Parathyroid adenoma (tissue), 2 donors: ENCODE measurements around the gene WNT16.

Experiments used
- H2AFZ ChIP-seq: fragments of 300-600 bp; sonication (generic); one replicate; pipeline ENCODE4 v1.7.0; 2017; ENCODE audit warnings: antibody characterized with exemption, mild to moderate bottlenecking
- H3K27ac ChIP-seq: fragments of 300-600 bp; sonication (generic); one replicate; pipeline ENCODE4 v1.7.0; 2017
- H3K27me3 ChIP-seq: fragments of 300-600 bp; sonication (generic); one replicate; pipeline ENCODE4 v1.7.0; 2017; ENCODE audit warnings: low read length; ENCODE audit not compliant: control insufficient read depth, insufficient read depth
- H3K36me3 ChIP-seq: fragments of 300-600 bp; sonication (generic); one replicate; pipeline ENCODE4 v1.7.0; 2017; ENCODE audit warnings: low read length; ENCODE audit not compliant: control insufficient read depth, insufficient read depth
- H3K4me1 ChIP-seq: fragments of 300-600 bp; sonication (generic); one replicate; pipeline ENCODE4 v1.7.0; 2017; ENCODE audit warnings: control low read depth
- H3K4me2 ChIP-seq: fragments of 300-600 bp; sonication (generic); one replicate; pipeline ENCODE4 v1.7.0; 2017; ENCODE audit warnings: low read length
- H3K4me3 ChIP-seq: fragments of 300-600 bp; sonication (generic); one replicate; pipeline ENCODE4 v1.7.0; 2017; ENCODE audit warnings: low read depth, low read length
- H3K79me2 ChIP-seq: fragments of 300-600 bp; sonication (generic); one replicate; pipeline ENCODE4 v1.7.0; 2017; ENCODE audit warnings: control low read depth
- H3K9ac ChIP-seq: fragments of 300-600 bp; sonication (generic); one replicate; pipeline ENCODE4 v1.7.0; 2017; ENCODE audit warnings: mild to moderate bottlenecking
- H3K9me3 ChIP-seq: fragments of 300-600 bp; sonication (generic); one replicate; pipeline ENCODE4 v1.7.0; 2017; ENCODE audit warnings: low read length; ENCODE audit not compliant: control insufficient read depth
- CTCF ChIP-seq: fragments of 300-600 bp; sonication (generic); IDR thresholded peaks from one replicate; pipeline ENCODE4 v1.7.0; 2017; ENCODE audit warnings: antibody characterized with exemption, mild to moderate bottlenecking
- donor health status: primary hyperparathyroidism.

The WNT16 gene

GRCh38 chr7:121334376-121334775 lies 5.6 kb downstream of the WNT16 start:
- Histone ChIP-seq H3K4me1 (peaks cover 2% of the 10 kb centered on the region), H3K79me2 (no peaks in the 10 kb centered on the region), H2AFZ (no peak overlapping the region), H3K9me3 (no peaks in the 10 kb centered on the region), H3K4me2 (no peak overlapping the region), H3K27me3 (no peaks in the 10 kb centered on the region), H3K36me3 (no peaks in the 10 kb centered on the region), H3K9ac (no peak overlapping the region), H3K4me3 (no peak overlapping the region), H3K27ac (no peak overlapping the region)
- TF ChIP-seq CTCF = no peak

GRCh38 chr7:121334875-121335648 lies 6.3 kb downstream of the WNT16 start:
- Histone ChIP-seq H3K36me3 (no peaks in the 10 kb centered on the region), H3K27ac (no peak overlapping the region), H2AFZ (no peak overlapping the region), H3K27me3 (no peaks in the 10 kb centered on the region), H3K79me2 (no peaks in the 10 kb centered on the region), H3K4me2 (no peak overlapping the region), H3K9me3 (no peaks in the 10 kb centered on the region), H3K4me3 (no peak overlapping the region), H3K4me1 (no peaks in the 10 kb centered on the region), H3K9ac (no peak overlapping the region)
- TF ChIP-seq CTCF = no peak

GRCh38 chr7:121336579-121336978 lies 7.8 kb downstream of the WNT16 start:
- no peaks in the 10 kb centered on the region for H3K36me3 ChIP-seq
- no peaks in the 10 kb centered on the region for H3K27me3 ChIP-seq
- H3K79me2 ChIP-seq = no peaks in the 10 kb centered on the region
- H3K4me3 ChIP-seq = no peak overlapping the region
- H3K27ac ChIP-seq = no peak overlapping the region
- H3K9me3 ChIP-seq = no peaks in the 10 kb centered on the region
- H3K4me1 ChIP-seq = no peaks in the 10 kb centered on the region
- H2AFZ ChIP-seq = no peak overlapping the region
- H3K4me2 ChIP-seq = no peak overlapping the region
- H3K9ac ChIP-seq = no peak overlapping the region
- no peak for TF ChIP-seq CTCF

GRCh38 chr7:121337398-121337797 lies 8.6 kb downstream of the WNT16 start:
- H3K36me3 ChIP-seq = no peaks in the 10 kb centered on the region
- no peak overlapping the region for H3K4me2 ChIP-seq
- H3K9me3 ChIP-seq = no peaks in the 10 kb centered on the region
- H3K9ac ChIP-seq = no peak overlapping the region
- H3K27me3 ChIP-seq = no peaks in the 10 kb centered on the region
- H3K4me3 ChIP-seq = no peak overlapping the region
- no peak overlapping the region for H2AFZ ChIP-seq
- TF ChIP-seq CTCF = no peak
- no peaks in the 10 kb centered on the region for H3K4me1 ChIP-seq
- H3K27ac ChIP-seq = no peak overlapping the region
- no peaks in the 10 kb centered on the region for H3K79me2 ChIP-seq

GRCh38 chr7:121339082-121339481 lies 10.3 kb downstream of the WNT16 start:
- H3K4me3 ChIP-seq = no peak overlapping the region
- no peak overlapping the region for H2AFZ ChIP-seq
- no peaks in the 10 kb centered on the region for H3K36me3 ChIP-seq
- no peaks in the 10 kb centered on the region for H3K27me3 ChIP-seq
- no peak for TF ChIP-seq CTCF
- no peak overlapping the region for H3K4me2 ChIP-seq
- no peak overlapping the region for H3K9ac ChIP-seq
- no peaks in the 10 kb centered on the region for H3K4me1 ChIP-seq
- H3K9me3 ChIP-seq = no peaks in the 10 kb centered on the region
- H3K79me2 ChIP-seq = no peaks in the 10 kb centered on the region
- H3K27ac ChIP-seq = no peak overlapping the region
